Stimulated activated memory B cell treated with anti-CD40 and anti-IgM and Interleukin-4, amounts not matched to agents 10 μg/mL and 1 μg/mL and 100 μg/mL, for 72 hours (primary cell): ENCODE results near the gene CR1.
"Not testable (repeated sequence)": the region's sequence is repeated elsewhere in the genome, so short reads cannot be mapped to it uniquely, and the experiment has no call there.

Experiments used
- ATAC-seq: fragments of 150-1000 bp; cut with Tn5 transposase; 2 replicates; pipeline ENCODE4 v1.10.0; 2021
- H3K27ac Mint-ChIP-seq: one replicate; pipeline ENCODE4 v1.8.0; 2022; ENCODE audit warnings: mild to moderate bottlenecking, mixed read lengths
- H3K27me3 Mint-ChIP-seq: one replicate; pipeline ENCODE4 v1.8.0; 2022; ENCODE audit warnings: mixed read lengths
- H3K36me3 Mint-ChIP-seq: one replicate; pipeline ENCODE4 v1.8.0; 2022; ENCODE audit warnings: mixed read lengths
- H3K4me1 Mint-ChIP-seq: one replicate; pipeline ENCODE4 v1.8.0; 2022; ENCODE audit warnings: mixed read lengths
- H3K4me3 Mint-ChIP-seq: one replicate; pipeline ENCODE4 v1.8.0; 2022; ENCODE audit warnings: mild to moderate bottlenecking, moderate library complexity, mixed read lengths
- H3K9me3 Mint-ChIP-seq: one replicate; pipeline ENCODE4 v1.8.0; 2022; ENCODE audit warnings: mixed read lengths

CR1 gene

GRCh38 chr1:207525239-207525638, 29.3 kb downstream of the CR1 start:
- H3K27me3 Mint-ChIP-seq, H3K4me3 Mint-ChIP-seq, H3K4me1 Mint-ChIP-seq, ATAC-seq, H3K36me3 Mint-ChIP-seq, H3K9me3 Mint-ChIP-seq: not testable (repeated sequence)
- peak overlapping the region; percentile 52 for H3K27ac Mint-ChIP-seq

- not testable (repeated sequence) for H3K27me3 Mint-ChIP-seq, H3K36me3 Mint-ChIP-seq, H3K4me1 Mint-ChIP-seq, H3K4me3 Mint-ChIP-seq, ATAC-seq, H3K27ac Mint-ChIP-seq, H3K9me3 Mint-ChIP-seq
These were observed 32.4 kb downstream of the CR1 start for GRCh38 chr1:207528401-207528800.

- H3K36me3 Mint-ChIP-seq, H3K27me3 Mint-ChIP-seq: not testable (repeated sequence)
These were observed 40.3 kb downstream of the CR1 start for GRCh38 chr1:207536263-207536662.

GRCh38 chr1:207546677-207547357, 50.9 kb downstream of the CR1 start:
- H3K27me3 Mint-ChIP-seq, H3K9me3 Mint-ChIP-seq, H3K36me3 Mint-ChIP-seq, H3K27ac Mint-ChIP-seq, ATAC-seq, H3K4me1 Mint-ChIP-seq, H3K4me3 Mint-ChIP-seq: not testable (repeated sequence)

More at GRCh38 chr1:207536263-207536662, 40.3 kb downstream of the CR1 start:
- not testable (repeated sequence) for H3K27ac Mint-ChIP-seq, H3K9me3 Mint-ChIP-seq, H3K4me1 Mint-ChIP-seq, H3K4me3 Mint-ChIP-seq, ATAC-seq

GRCh38 chr1:207554823-207555222, 58.9 kb downstream of the CR1 start:
- H3K27me3 Mint-ChIP-seq, result not testable (repeated sequence)

GRCh38 chr1:207565546-207566468, 69.8 kb downstream of the CR1 start:
- H3K36me3 Mint-ChIP-seq, result peaks cover 6% of the 10 kb centered on the region
- H3K4me3 Mint-ChIP-seq, result no peak overlapping the region
- H3K27ac Mint-ChIP-seq, result peak overlapping the region; percentile 5
- no peaks in the 10 kb centered on the region for H3K4me1 Mint-ChIP-seq
- H3K9me3 Mint-ChIP-seq, result no peaks in the 10 kb centered on the region
- no peaks in the 10 kb centered on the region for H3K27me3 Mint-ChIP-seq
- ATAC-seq, result no peak

More at GRCh38 chr1:207554823-207555222, 58.9 kb downstream of the CR1 start:
- H3K4me1 Mint-ChIP-seq, H3K36me3 Mint-ChIP-seq, H3K27ac Mint-ChIP-seq, ATAC-seq, H3K4me3 Mint-ChIP-seq, H3K9me3 Mint-ChIP-seq: not testable (repeated sequence)

GRCh38 chr1:207571926-207572325, 76.0 kb downstream of the CR1 start:
- not testable (repeated sequence) for H3K27ac Mint-ChIP-seq, H3K9me3 Mint-ChIP-seq, ATAC-seq, H3K4me1 Mint-ChIP-seq, H3K27me3 Mint-ChIP-seq, H3K4me3 Mint-ChIP-seq
- H3K36me3 Mint-ChIP-seq, result peaks cover 14% of the 10 kb centered on the region

- not testable (repeated sequence) for ATAC-seq
These were observed 77.1 kb downstream of the CR1 start for GRCh38 chr1:207573074-207573473.

GRCh38 chr1:207575381-207575780, 79.4 kb downstream of the CR1 start:
- H3K4me1 Mint-ChIP-seq, H3K4me3 Mint-ChIP-seq, ATAC-seq, H3K27ac Mint-ChIP-seq, H3K9me3 Mint-ChIP-seq, H3K27me3 Mint-ChIP-seq: not testable (repeated sequence)
- peaks cover 17% of the 10 kb centered on the region for H3K36me3 Mint-ChIP-seq

More at GRCh38 chr1:207573074-207573473, 77.1 kb downstream of the CR1 start:
- not testable (repeated sequence) for H3K27ac Mint-ChIP-seq, H3K9me3 Mint-ChIP-seq, H3K4me1 Mint-ChIP-seq, H3K4me3 Mint-ChIP-seq, H3K27me3 Mint-ChIP-seq
- H3K36me3 Mint-ChIP-seq, result peaks cover 14% of the 10 kb centered on the region

GRCh38 chr1:207578796-207579435, 83.0 kb downstream of the CR1 start:
- peaks cover 34% of the 10 kb centered on the region for H3K36me3 Mint-ChIP-seq
- H3K4me1 Mint-ChIP-seq, result peaks cover 8% of the 10 kb centered on the region
- H3K4me3 Mint-ChIP-seq, result no peak overlapping the region
- no peak for ATAC-seq
- H3K27ac Mint-ChIP-seq, result no peak overlapping the region
- no peaks in the 10 kb centered on the region for H3K9me3 Mint-ChIP-seq
- no peaks in the 10 kb centered on the region for H3K27me3 Mint-ChIP-seq

GRCh38 chr1:207579436-207579799, 83.5 kb downstream of the CR1 start:
- H3K4me1 Mint-ChIP-seq, result peaks cover 8% of the 10 kb centered on the region
- ATAC-seq, result peak; percentile 70
- no peak overlapping the region for H3K27ac Mint-ChIP-seq
- H3K36me3 Mint-ChIP-seq, result peaks cover 34% of the 10 kb centered on the region
- no peaks in the 10 kb centered on the region for H3K9me3 Mint-ChIP-seq
- no peaks in the 10 kb centered on the region for H3K27me3 Mint-ChIP-seq
- no peak overlapping the region for H3K4me3 Mint-ChIP-seq

- Mint-ChIP-seq H3K9me3 (no peaks in the 10 kb centered on the region), H3K4me3 (no peak overlapping the region), H3K27me3 (no peaks in the 10 kb centered on the region), H3K27ac (no peak overlapping the region), H3K36me3 (peaks cover 46% of the 10 kb centered on the region), H3K4me1 (peaks cover 8% of the 10 kb centered on the region)
- ATAC-seq, result no peak
These were observed 85.7 kb downstream of the CR1 start for GRCh38 chr1:207581496-207582153.

- H3K27me3 Mint-ChIP-seq, ATAC-seq, H3K4me3 Mint-ChIP-seq, H3K27ac Mint-ChIP-seq, H3K4me1 Mint-ChIP-seq, H3K9me3 Mint-ChIP-seq: not testable (repeated sequence)
- peaks cover 86% of the 10 kb centered on the region for H3K36me3 Mint-ChIP-seq
These were observed 93.5 kb downstream of the CR1 start for GRCh38 chr1:207589506-207589905.

- not testable (repeated sequence) for H3K4me1 Mint-ChIP-seq, H3K27me3 Mint-ChIP-seq, H3K9me3 Mint-ChIP-seq, H3K4me3 Mint-ChIP-seq, ATAC-seq
- peaks cover 79% of the 10 kb centered on the region for H3K36me3 Mint-ChIP-seq
- H3K27ac Mint-ChIP-seq, result peak overlapping the region; percentile 30
These were observed 95.2 kb downstream of the CR1 start for GRCh38 chr1:207591205-207591604.

GRCh38 chr1:207594095-207594494, 98.1 kb downstream of the CR1 start:
- H3K36me3 Mint-ChIP-seq, result peaks cover 58% of the 10 kb centered on the region
- not testable (repeated sequence) for H3K9me3 Mint-ChIP-seq, ATAC-seq, H3K27ac Mint-ChIP-seq, H3K4me1 Mint-ChIP-seq, H3K4me3 Mint-ChIP-seq, H3K27me3 Mint-ChIP-seq
